Measurements from ENCODE around the gene SIRT2. TPM values are rescaled to one million over a fixed set of nuclear protein-coding genes. Genes with fewer than 3 reads are reported as not detected.

The SIRT2 gene
- polyA plus RNA-seq, 1 donor from 2014 or later = 102 TPM

GRCh38 chr19:38844093-38844686 lies 55.2 kb downstream of the SIRT2 start:
- Histone ChIP-seq H3K9ac (ENCODE audit: low read length) (no peak overlapping the region), H3K4me3 (ENCODE audit: low read length) (no peak overlapping the region), H3K36me3 (ENCODE audit: insufficient read depth, low read length) (peaks cover 3% of the 10 kb centered on the region), H3K9me2 (ENCODE audit: insufficient read depth, low read length) (no peaks in the 10 kb centered on the region), H3K27me3 (ENCODE audit: insufficient read depth, low read depth, low read length) (no peaks in the 10 kb centered on the region), H2AFZ (ENCODE audit: low read depth, low read length) (no peak overlapping the region), H3K9me3 (ENCODE audit: low read length) (no peaks in the 10 kb centered on the region), H3K27ac (ENCODE audit: low read length) (no peak overlapping the region), H3F3A (ENCODE audit: insufficient read depth, low read length, poor library complexity, severe bottlenecking) (no peaks in the 10 kb centered on the region), H3K79me2 (replicated peaks; ENCODE audit: insufficient read depth, low read length) (peaks cover 38% of the 10 kb centered on the region), H4K20me1 (ENCODE audit: insufficient read depth) (peaks cover 29% of the 10 kb centered on the region), H3K4me2 (ENCODE audit: low read length) (no peak overlapping the region)
- TF ChIP-seq EP300 (conservative IDR thresholded peaks at IDR 0.05; ENCODE audit: poor library complexity, severe bottlenecking) = no peak
- TF ChIP-seq SMC3 (conservative IDR thresholded peaks at IDR 0.05; ENCODE audit: poor library complexity) = no peak
- TF ChIP-seq MXI1 (conservative IDR thresholded peaks at IDR 0.05; ENCODE audit: poor library complexity, severe bottlenecking) = no peak
- no peak for TF ChIP-seq EZH2 (IDR thresholded peaks at IDR 0.05; ENCODE audit: borderline replicate concordance, insufficient read depth, low read length, poor library complexity, severe bottlenecking)
- no peak for TF ChIP-seq RAD21 (conservative IDR thresholded peaks at IDR 0.05)
- TF ChIP-seq, protein P1, sequence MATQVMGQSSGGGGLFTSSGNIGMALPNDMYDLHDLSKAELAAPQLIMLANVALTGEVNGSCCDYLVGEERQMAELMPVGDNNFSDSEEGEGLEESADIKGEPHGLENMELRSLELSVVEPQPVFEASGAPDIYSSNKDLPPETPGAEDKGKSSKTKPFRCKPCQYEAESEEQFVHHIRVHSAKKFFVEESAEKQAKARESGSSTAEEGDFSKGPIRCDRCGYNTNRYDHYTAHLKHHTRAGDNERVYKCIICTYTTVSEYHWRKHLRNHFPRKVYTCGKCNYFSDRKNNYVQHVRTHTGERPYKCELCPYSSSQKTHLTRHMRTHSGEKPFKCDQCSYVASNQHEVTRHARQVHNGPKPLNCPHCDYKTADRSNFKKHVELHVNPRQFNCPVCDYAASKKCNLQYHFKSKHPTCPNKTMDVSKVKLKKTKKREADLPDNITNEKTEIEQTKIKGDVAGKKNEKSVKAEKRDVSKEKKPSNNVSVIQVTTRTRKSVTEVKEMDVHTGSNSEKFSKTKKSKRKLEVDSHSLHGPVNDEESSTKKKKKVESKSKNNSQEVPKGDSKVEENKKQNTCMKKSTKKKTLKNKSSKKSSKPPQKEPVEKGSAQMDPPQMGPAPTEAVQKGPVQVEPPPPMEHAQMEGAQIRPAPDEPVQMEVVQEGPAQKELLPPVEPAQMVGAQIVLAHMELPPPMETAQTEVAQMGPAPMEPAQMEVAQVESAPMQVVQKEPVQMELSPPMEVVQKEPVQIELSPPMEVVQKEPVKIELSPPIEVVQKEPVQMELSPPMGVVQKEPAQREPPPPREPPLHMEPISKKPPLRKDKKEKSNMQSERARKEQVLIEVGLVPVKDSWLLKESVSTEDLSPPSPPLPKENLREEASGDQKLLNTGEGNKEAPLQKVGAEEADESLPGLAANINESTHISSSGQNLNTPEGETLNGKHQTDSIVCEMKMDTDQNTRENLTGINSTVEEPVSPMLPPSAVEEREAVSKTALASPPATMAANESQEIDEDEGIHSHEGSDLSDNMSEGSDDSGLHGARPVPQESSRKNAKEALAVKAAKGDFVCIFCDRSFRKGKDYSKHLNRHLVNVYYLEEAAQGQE (IDR thresholded peaks at IDR 0.05; ENCODE audit: borderline replicate concordance) = no peak
- TF ChIP-seq POLR2AphosphoS5 (IDR thresholded peaks at IDR 0.05) = no peak
- TF ChIP-seq, protein P2, sequence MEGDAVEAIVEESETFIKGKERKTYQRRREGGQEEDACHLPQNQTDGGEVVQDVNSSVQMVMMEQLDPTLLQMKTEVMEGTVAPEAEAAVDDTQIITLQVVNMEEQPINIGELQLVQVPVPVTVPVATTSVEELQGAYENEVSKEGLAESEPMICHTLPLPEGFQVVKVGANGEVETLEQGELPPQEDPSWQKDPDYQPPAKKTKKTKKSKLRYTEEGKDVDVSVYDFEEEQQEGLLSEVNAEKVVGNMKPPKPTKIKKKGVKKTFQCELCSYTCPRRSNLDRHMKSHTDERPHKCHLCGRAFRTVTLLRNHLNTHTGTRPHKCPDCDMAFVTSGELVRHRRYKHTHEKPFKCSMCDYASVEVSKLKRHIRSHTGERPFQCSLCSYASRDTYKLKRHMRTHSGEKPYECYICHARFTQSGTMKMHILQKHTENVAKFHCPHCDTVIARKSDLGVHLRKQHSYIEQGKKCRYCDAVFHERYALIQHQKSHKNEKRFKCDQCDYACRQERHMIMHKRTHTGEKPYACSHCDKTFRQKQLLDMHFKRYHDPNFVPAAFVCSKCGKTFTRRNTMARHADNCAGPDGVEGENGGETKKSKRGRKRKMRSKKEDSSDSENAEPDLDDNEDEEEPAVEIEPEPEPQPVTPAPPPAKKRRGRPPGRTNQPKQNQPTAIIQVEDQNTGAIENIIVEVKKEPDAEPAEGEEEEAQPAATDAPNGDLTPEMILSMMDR (IDR thresholded peaks at IDR 0.05; ENCODE audit: poor library complexity, severe bottlenecking) = no peak
- TF ChIP-seq TAF1 (IDR thresholded peaks at IDR 0.05; ENCODE audit: low read depth) = no peak

DNA sequence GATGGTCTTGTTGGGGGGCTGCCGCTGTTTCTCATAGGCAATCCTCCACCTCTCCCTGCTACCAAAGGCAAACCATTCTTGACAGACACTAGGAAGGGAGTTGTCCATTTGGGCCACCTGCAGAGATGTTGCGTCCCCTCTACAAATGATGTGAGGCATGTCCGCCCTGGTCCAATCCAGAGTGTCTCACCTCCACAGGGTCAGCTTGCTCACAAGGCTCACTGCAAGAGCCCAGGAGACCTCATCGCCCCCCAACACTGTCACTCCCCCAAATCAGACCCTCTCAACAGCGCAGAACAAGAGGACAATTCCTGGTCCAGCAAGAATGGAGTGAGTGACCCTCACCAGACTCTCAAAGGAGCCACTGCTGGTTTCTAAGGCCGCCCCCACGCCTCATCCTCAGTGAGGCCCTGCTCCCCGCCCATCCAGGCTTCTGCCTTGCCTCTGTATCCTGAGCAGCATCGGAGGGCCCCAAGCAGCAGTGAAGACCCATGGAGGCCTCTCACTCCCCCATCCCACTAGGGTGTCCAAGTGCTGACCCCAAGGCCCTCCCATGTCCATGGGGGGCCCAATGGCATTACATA lies 56.2 kb downstream of the SIRT2 start:
- Histone ChIP-seq H2AFZ (ENCODE audit: low read depth, low read length) (no peak overlapping the region), H3K4me3 (ENCODE audit: low read length) (no peak overlapping the region), H3K27ac (ENCODE audit: low read length) (no peak overlapping the region), H3K36me3 (ENCODE audit: insufficient read depth, low read length) (peaks cover 3% of the 10 kb centered on the region), H4K20me1 (ENCODE audit: insufficient read depth) (peaks cover 20% of the 10 kb centered on the region), H3K9me3 (ENCODE audit: low read length) (no peaks in the 10 kb centered on the region), H3K4me2 (ENCODE audit: low read length) (no peak overlapping the region), H3K9me2 (ENCODE audit: insufficient read depth, low read length) (no peaks in the 10 kb centered on the region), H3F3A (ENCODE audit: insufficient read depth, low read length, poor library complexity, severe bottlenecking) (no peaks in the 10 kb centered on the region), H3K27me3 (ENCODE audit: insufficient read depth, low read depth, low read length) (no peaks in the 10 kb centered on the region), H3K9ac (ENCODE audit: low read length) (no peak overlapping the region), H3K79me2 (replicated peaks; ENCODE audit: insufficient read depth, low read length) (peaks cover 29% of the 10 kb centered on the region)
- TF ChIP-seq POLR2AphosphoS5 (IDR thresholded peaks at IDR 0.05) = no peak
- TF ChIP-seq EP300 (conservative IDR thresholded peaks at IDR 0.05; ENCODE audit: poor library complexity, severe bottlenecking) = no peak
- TF ChIP-seq, protein P2 (IDR thresholded peaks at IDR 0.05; ENCODE audit: poor library complexity, severe bottlenecking) = no peak
